CD4-positive, alpha-beta T cell (primary cell): Measurements from ENCODE around the gene GATAD1. TPM values are rescaled to one million over a fixed set of nuclear protein-coding genes. Genes with fewer than 3 reads are reported as not detected.

Experiments
- ATAC-seq: fragments of 200-7000 bp; cut with Tn5 transposase; one replicate; pipeline ENCODE4 v1.10.0; 2022; ENCODE audit warnings: mild to moderate bottlenecking; ENCODE audit not compliant: poor library complexity
- CTCF ChIA-PET: fragments of 350-600 bp; sonication (Branson Sonifier 250); formaldehyde crosslinking; loops from one replicate; lab custom pipeline; 2021; ENCODE audit warnings: antibody characterized with exemption, inconsistent platforms; lab: Charles Lee
- POLR2A ChIA-PET: fragments of 350-600 bp; sonication (Branson Sonifier 250); formaldehyde crosslinking; loops from one replicate; lab custom pipeline; 2021; ENCODE audit warnings: antibody characterized with exemption, inconsistent platforms; lab: Charles Lee
- DNase-seq, 14 experiments: peaks; one replicate each; pipeline ENCODE4 v3.0.0-alpha.2; 2013 to 2020; ENCODE audit warnings: mixed read lengths in 2 of 14
- H3K27ac ChIP-seq, 2 donors: one replicate each; pipeline versions ENCODE4 v1.5.1 to v1.7.0; 2013; ENCODE audit warnings: low read length in 2 of 2, low read depth in 1 of 2, mild to moderate bottlenecking in 1 of 2
- H3K27me3 ChIP-seq, 2 experiments: 1 replicate in 1 of 2; 2 replicates in 1 of 2; pipeline versions ENCODE4 v1.6.1 to v1.7.0; 2013; ENCODE audit warnings: low read length in 2 of 2, control low read depth in 1 of 2, mild to moderate bottlenecking in 1 of 2, moderate library complexity in 1 of 2; ENCODE audit not compliant: insufficient read depth in 2 of 2, control insufficient read depth in 1 of 2
- H3K36me3 ChIP-seq: one replicate; pipeline ENCODE4 v1.6.1; 2013; ENCODE audit warnings: low read length, control low read depth; ENCODE audit not compliant: insufficient read depth
- H3K4me1 ChIP-seq: one replicate; pipeline ENCODE4 v1.6.1; 2013; ENCODE audit warnings: low read length, control low read depth; ENCODE audit not compliant: insufficient read depth
- H3K4me3 ChIP-seq: one replicate; pipeline ENCODE4 v1.5.1; 2013; ENCODE audit warnings: mild to moderate bottlenecking, low read length, moderate library complexity
- H3K9me3 ChIP-seq, 2 experiments: 1 replicate in 1 of 2; 2 replicates in 1 of 2; pipeline versions ENCODE4 v1.6.1 to v1.7.0; 2013; ENCODE audit warnings: low read length in 2 of 2, mild to moderate bottlenecking in 2 of 2, control low read depth in 1 of 2, moderate library complexity in 1 of 2; ENCODE audit not compliant: control insufficient read depth in 1 of 2, insufficient read depth in 1 of 2
- H3K27ac Mint-ChIP-seq: one replicate; pipeline ENCODE4 v1.8.0; 2020; ENCODE audit warnings: mixed read lengths
- H3K27me3 Mint-ChIP-seq: one replicate; pipeline ENCODE4 v1.8.0; 2021; ENCODE audit warnings: mixed read lengths
- H3K36me3 Mint-ChIP-seq: one replicate; pipeline ENCODE4 v1.8.0; 2021; ENCODE audit warnings: low read depth, mixed read lengths
- H3K4me1 Mint-ChIP-seq: one replicate; pipeline ENCODE4 v1.8.0; 2021; ENCODE audit warnings: low read depth, mixed read lengths
- H3K4me3 Mint-ChIP-seq: one replicate; pipeline ENCODE4 v1.8.0; 2020; ENCODE audit warnings: mild to moderate bottlenecking, mixed read lengths
- H3K9me3 Mint-ChIP-seq: one replicate; pipeline ENCODE4 v1.8.0; 2020; ENCODE audit warnings: mixed read lengths
- intact Hi-C, 2 experiments: fragments of 100-400 bp; cut with DNase I in 1 of 2; cut with micrococcal nuclease in 1 of 2; formaldehyde crosslinking; loops; one replicate each; pipeline versions ENCODE4 v1.15.1 to v1.9.0; 2023 to 2025; cut with DNase I, micrococcal nuclease
- total RNA-seq, 174 experiments: library from RNA in 2 of 174; stranded (reverse) in 2 of 174; gene quantifications; one replicate each; pipeline ENCODE4 v1.2.3 and lab custom pipeline; 2021 to 2026
- TF ChIP-seq, protein P1 (sequence below): fragments of 200-600 bp; IDR thresholded peaks from one replicate; pipeline ENCODE4 v1.8.0; 2022; ENCODE audit warnings: antibody characterized with exemption, mild to moderate bottlenecking

Gene GATAD1
- total RNA-seq, 2 experiments from 2014 or later = 12.0 to 13.5 TPM

GRCh38 chr7:92425311-92425947 is 21.9 kb upstream of the GATAD1 start:
- H3K4me3 Mint-ChIP-seq = peak overlapping the region; percentile 36
- Histone ChIP-seq H3K36me3 (no peaks in the 10 kb centered on the region), H3K27me3 (peaks cover 2 to 11% of the 10 kb centered on the region in 2 experiments), H3K9me3 (no peaks in the 10 kb centered on the region), H3K27ac (no peak overlapping the region), H3K4me3 (no peak overlapping the region), H3K4me1 (peaks cover 11% of the 10 kb centered on the region)
- ATAC-seq = no peak
- DNase-seq = peak in 8 of 14 experiments; percentile 4 to 48 (median 24)
- ChIA-PET POLR2A (interaction anchor here (6.0 kb wide), 1 partner anchor 22 kb away, joined by 50 read pairs; the partner anchor contains the start of gene GATAD1), CTCF (interaction anchor here (2.2 kb wide), 1 partner anchor 22 kb away, joined by 11 read pairs; the partner anchor contains the start of gene GATAD1)
- no peaks in the 10 kb centered on the region for H3K9me3 Mint-ChIP-seq
- H3K27ac Mint-ChIP-seq = no peak overlapping the region
- TF ChIP-seq, protein P1, sequence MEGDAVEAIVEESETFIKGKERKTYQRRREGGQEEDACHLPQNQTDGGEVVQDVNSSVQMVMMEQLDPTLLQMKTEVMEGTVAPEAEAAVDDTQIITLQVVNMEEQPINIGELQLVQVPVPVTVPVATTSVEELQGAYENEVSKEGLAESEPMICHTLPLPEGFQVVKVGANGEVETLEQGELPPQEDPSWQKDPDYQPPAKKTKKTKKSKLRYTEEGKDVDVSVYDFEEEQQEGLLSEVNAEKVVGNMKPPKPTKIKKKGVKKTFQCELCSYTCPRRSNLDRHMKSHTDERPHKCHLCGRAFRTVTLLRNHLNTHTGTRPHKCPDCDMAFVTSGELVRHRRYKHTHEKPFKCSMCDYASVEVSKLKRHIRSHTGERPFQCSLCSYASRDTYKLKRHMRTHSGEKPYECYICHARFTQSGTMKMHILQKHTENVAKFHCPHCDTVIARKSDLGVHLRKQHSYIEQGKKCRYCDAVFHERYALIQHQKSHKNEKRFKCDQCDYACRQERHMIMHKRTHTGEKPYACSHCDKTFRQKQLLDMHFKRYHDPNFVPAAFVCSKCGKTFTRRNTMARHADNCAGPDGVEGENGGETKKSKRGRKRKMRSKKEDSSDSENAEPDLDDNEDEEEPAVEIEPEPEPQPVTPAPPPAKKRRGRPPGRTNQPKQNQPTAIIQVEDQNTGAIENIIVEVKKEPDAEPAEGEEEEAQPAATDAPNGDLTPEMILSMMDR = no peak
- no peaks in the 10 kb centered on the region for H3K36me3 Mint-ChIP-seq
- H3K4me1 Mint-ChIP-seq = peaks cover 12% of the 10 kb centered on the region
- intact Hi-C loops = no loop called here
- peaks cover 22% of the 10 kb centered on the region for H3K27me3 Mint-ChIP-seq

DNA sequence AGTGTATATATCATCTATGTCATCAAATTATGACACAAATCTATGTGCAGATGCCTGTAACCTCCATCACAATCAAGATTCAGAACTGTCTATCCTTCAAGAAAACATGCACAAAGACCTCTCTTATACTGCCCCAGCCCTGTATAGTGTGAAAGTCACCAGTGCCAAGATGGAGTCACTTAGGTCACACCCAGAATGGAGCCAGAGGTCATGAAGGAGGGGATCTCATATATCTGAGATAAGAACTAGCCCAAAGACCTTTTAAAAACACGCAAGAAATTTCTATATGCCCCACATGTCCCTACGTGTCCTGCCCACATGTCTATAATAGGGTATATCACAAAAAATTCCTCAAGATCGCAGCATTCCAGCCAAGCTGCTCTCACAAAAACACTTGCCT is 20.1 kb upstream of the GATAD1 start:
- Mint-ChIP-seq H3K4me1 (peaks cover 12% of the 10 kb centered on the region), H3K36me3 (no peaks in the 10 kb centered on the region), H3K4me3 (no peak overlapping the region), H3K27ac (no peak overlapping the region), H3K27me3 (peaks cover 22% of the 10 kb centered on the region), H3K9me3 (no peaks in the 10 kb centered on the region)
- peaks cover 2 to 11% of the 10 kb centered on the region in 2 experiments for H3K27me3 ChIP-seq
- ChIA-PET CTCF (interaction anchor here (0.7 to 2.2 kb wide), 3 partner anchors 20 to 69 kb away, joined by 3 to 11 read pairs (median 3); partner anchors contain the start of gene GATAD1), POLR2A (no interaction called here)
- DNase-seq (no peak), ATAC-seq (no peak)
- TF ChIP-seq, protein P1 = no peak
- intact Hi-C loops = no loop called here
- no peak overlapping the region for H3K4me3 ChIP-seq
- H3K4me1 ChIP-seq = peaks cover 11% of the 10 kb centered on the region
- no peaks in the 10 kb centered on the region for H3K36me3 ChIP-seq
- H3K27ac ChIP-seq = no peak overlapping the region
- no peaks in the 10 kb centered on the region for H3K9me3 ChIP-seq

- ChIA-PET POLR2A (no interaction called here), CTCF (interaction anchor here (0.8 kb wide), 1 partner anchor 15 kb away, joined by 3 read pairs; the partner anchor contains the start of gene GATAD1)
- H3K4me3 Mint-ChIP-seq = no peak overlapping the region
- no peaks in the 10 kb centered on the region for H3K36me3 ChIP-seq
- H3K27me3 ChIP-seq = no peaks in the 10 kb centered on the region
- peaks cover 5% of the 10 kb centered on the region for H3K27me3 Mint-ChIP-seq
- no peaks in the 10 kb centered on the region for H3K4me1 ChIP-seq
- TF ChIP-seq, protein P1 = no peak
- no peak overlapping the region for H3K4me3 ChIP-seq
- H3K36me3 Mint-ChIP-seq = no peaks in the 10 kb centered on the region
- no peaks in the 10 kb centered on the region for H3K4me1 Mint-ChIP-seq
- DNase-seq (no peak), ATAC-seq (no peak)
- no peaks in the 10 kb centered on the region for H3K9me3 Mint-ChIP-seq
- H3K27ac Mint-ChIP-seq = no peak overlapping the region
- intact Hi-C loops = no loop called here
- H3K9me3 ChIP-seq = no peaks in the 10 kb centered on the region
- H3K27ac ChIP-seq = no peak overlapping the region
Observed at GRCh38 chr7:92432299-92432946, 14.9 kb upstream of the GATAD1 start.
